ENCODE measurements around the gene LRRC45.

The LRRC45 gene

DNA sequence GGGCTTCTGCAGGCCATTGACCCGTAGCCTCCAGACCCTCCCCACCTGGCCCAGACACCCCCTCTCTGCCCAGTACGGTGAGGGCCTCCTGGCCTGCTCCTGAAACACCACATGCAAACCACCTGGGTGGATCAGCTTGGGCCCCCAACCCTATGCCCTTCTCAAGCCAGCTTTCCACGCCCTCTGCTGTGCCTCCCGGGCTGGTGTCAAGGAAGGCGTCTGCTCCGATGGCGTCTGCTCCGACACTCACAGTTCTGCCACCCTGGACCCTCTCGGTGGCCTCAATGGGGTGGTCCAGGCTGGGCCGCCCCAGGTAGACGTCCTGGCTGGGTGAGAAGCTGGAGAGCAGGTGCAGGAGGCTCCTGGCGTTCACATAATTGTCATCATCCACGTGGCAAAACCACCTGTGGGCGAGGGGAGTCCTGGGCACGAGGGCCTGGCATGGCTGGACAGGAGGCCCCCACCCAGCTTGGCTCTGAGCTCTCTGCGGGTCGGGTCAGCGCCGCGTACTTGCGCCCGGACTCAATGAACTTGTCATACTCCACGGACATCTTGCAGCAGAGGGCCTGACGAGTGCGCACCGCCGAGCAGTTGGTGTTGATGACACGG, 27.2 kb downstream of the LRRC45 start:
- DNase-seq (ENCODE audit: low read depth): no peak
- H3K4me3 ChIP-seq (ENCODE audit: low read depth, low read length): no peak overlapping the region
- TF ChIP-seq, protein P1, sequence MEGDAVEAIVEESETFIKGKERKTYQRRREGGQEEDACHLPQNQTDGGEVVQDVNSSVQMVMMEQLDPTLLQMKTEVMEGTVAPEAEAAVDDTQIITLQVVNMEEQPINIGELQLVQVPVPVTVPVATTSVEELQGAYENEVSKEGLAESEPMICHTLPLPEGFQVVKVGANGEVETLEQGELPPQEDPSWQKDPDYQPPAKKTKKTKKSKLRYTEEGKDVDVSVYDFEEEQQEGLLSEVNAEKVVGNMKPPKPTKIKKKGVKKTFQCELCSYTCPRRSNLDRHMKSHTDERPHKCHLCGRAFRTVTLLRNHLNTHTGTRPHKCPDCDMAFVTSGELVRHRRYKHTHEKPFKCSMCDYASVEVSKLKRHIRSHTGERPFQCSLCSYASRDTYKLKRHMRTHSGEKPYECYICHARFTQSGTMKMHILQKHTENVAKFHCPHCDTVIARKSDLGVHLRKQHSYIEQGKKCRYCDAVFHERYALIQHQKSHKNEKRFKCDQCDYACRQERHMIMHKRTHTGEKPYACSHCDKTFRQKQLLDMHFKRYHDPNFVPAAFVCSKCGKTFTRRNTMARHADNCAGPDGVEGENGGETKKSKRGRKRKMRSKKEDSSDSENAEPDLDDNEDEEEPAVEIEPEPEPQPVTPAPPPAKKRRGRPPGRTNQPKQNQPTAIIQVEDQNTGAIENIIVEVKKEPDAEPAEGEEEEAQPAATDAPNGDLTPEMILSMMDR (IDR thresholded peaks at IDR 0.05; ENCODE audit: insufficient read depth, low read depth, low read length, missing control alignments): no peak

DNA sequence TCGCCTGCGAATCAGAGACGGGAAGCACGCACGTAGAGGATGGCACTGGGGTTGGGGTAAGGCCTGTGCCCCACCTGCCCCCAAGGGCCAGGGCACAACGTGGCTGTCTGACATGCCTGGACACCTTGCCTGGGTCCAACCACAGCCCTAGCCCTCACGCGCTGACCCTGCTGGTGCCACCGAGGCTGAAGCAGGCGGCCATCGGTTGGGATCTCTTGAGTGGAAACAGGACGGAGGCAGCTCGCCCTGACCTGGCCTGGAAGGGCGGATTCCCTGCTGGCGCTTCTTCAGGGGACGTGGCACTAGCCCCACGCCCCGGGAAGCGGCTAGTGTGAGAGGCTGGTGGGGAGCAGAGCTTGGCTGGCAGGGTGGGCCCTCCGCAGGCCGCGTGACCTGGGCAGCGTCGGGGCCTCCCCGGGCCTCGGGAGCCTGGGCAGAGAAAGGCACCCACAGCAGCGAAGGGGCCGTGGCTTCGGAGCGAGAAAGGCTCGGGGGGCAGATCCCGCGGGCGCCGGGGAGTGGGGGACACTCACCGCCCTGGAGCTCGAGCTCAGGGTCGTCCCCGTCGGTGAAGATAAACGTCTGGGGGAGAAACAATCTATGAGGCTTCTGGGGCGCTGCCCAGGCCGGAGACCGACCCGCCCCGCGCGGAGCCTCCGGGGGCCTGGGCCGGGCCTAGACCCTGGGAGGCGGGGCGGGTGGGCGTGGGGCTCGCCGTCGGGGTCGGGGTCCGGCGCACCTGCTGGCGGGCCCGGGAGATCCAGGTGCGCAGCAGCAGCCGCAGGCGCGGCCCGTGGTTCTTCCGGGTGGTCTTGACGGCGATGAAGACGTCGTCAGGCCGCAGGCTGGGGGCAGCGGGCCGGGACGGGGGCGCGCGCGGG, 27.9 kb downstream of the LRRC45 start:
- TF ChIP-seq, protein P1 (IDR thresholded peaks at IDR 0.05; ENCODE audit: insufficient read depth, low read depth, low read length, missing control alignments): no peak
- peak overlapping the region; percentile 65 for H3K4me3 ChIP-seq (ENCODE audit: low read depth, low read length)
- DNase-seq (ENCODE audit: low read depth): no peak

DNA sequence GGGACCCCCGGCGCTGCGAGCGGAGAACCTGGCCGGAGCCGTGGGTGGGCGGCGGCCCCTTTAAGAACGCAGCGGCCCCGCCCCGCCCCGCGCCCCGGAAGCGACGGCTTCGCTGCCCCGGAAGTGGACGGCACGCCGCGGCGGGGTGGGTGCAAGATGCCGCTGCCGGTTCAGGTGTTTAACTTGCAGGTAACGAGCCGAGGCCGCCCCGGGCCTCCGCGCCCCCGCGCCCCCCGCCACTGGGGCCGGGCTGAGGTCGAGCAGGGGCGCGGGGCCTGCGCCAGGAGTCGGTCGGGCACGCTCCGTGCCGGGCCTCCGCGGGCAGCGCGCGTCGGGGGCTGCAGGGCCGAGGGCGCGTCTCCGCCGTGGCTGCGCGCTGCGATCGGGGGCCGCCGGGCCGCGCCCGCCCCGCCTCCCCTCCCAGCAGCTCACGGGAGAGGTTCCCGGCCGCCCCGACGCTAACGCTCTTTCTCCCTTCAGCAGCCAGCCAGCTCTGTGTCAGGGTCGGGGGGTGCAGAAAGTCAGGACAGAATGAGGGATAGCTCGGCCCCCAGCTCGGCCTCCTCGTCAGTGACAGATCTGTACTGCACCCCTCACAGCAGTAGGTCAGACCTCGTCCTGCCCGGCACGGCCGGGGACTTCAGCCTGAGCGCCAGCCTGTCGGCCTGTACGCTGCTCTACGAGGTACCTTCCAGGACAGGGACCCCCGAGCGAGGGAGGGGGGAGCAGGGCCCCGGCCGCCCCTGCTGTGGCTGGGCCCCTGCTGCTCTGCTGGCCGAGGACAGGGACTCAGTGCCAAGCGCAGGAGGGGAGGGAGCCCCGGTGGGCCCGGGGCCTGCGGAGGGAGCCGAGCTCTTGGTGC, 28.9 kb downstream of the LRRC45 start, which contains the start of the genes GPS1 and RFNG:
GPS1 (plus strand) TSS at position 123 of the 862 bp plus-strand sequence; CDS start at position 157, 34 bp downstream.
RFNG (minus strand) TSS at position 36 of the 862 bp plus-strand sequence. CDS start 45 bp downstream, outside the sequence.
- peak; percentile 82 for DNase-seq (ENCODE audit: low read depth)
- TF ChIP-seq, protein P1 (IDR thresholded peaks at IDR 0.05; ENCODE audit: insufficient read depth, low read depth, low read length, missing control alignments): no peak

DNA sequence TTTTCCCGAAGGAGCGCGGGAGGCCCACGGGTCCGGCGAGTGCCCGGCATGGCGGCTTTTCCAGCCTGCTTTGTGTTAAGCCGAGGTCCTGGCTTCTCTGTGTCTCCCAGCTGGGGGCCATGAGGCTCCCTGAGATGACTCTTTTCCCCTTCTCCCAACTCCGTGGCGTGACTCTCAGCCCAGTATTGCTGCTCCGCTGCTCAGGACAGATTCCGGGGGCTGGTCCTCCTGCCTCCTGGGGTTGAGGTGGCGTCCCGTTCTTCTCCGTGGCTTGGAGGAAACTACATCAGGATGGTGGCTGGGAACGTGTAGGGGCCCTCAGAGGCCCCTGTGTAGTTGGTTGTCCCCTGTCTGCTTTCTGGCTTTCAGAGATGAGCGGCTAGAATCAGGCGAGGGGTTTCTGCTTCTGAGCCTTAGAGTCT, 29.5 kb downstream of the LRRC45 start:
- TF ChIP-seq, protein P1 (IDR thresholded peaks at IDR 0.05; ENCODE audit: insufficient read depth, low read depth, low read length, missing control alignments): no peak
- DNase-seq (ENCODE audit: low read depth): no peak
- peak overlapping the region; percentile 80 for H3K4me3 ChIP-seq (ENCODE audit: low read depth, low read length)

More for the DNA sequence above, 28.9 kb downstream of the LRRC45 start, which contains the start of the genes GPS1 and RFNG:
- peak within 1 kb of the TSS; percentile 80 for H3K4me3 ChIP-seq (ENCODE audit: low read depth, low read length)

DNA sequence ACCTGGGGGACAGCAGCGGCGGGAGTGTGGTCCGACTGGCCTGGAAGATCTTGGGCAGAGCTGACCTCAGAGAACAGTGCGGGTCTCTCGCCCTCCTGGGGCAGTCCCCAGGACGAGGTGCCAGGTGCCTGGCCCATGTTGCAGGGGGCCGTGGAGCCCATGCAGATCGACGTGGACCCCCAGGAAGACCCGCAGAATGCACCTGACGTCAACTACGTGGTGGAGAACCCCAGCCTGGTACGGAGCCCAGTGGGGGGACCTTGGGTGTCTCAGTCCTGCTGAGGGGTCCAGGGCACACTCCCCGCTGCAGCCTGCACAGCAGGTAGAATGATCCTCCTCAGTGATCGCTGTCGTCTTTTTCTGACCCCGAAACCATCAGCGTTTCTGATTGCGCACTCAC, 30.0 kb downstream of the LRRC45 start:
- TF ChIP-seq, protein P1 (IDR thresholded peaks at IDR 0.05; ENCODE audit: insufficient read depth, low read depth, low read length, missing control alignments): no peak
- peak overlapping the region; percentile 80 for H3K4me3 ChIP-seq (ENCODE audit: low read depth, low read length)
- DNase-seq (ENCODE audit: low read depth): no peak

DNA sequence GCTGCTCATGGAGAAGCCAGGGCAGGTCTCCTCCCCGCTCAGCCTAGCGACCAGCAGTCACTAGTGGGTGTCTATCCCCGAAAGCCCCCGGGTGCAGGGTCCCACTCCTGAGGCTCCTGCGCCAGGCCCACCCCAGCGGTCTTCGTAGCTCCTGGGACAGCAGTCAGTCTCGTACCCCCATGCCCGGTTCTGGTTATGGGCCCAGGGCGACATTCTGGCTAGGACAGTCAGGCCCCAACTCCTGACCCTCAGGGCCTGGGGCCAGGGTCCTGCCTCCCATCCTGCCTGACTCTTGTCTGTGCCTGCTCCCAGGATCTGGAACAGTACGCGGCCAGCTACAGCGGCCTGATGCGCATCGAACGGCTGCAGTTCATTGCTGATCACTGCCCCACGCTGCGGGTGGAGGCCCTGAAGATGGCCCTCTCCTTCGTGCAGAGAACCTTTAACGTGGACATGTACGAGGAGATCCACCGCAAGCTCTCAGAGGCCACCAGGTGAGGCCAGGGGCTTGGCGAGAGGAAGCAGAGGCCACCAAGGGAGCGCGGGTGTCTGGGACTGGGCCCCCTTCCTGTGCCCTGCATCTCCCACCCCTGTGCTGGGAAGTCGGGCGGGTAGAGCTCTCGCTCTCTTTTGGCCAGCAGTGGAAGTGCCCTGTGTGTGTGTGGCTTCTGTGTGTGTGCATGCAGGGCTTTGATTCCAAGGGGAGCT, 30.6 kb downstream of the LRRC45 start:
- no peak for DNase-seq (ENCODE audit: low read depth)
- H3K4me3 ChIP-seq (ENCODE audit: low read depth, low read length): no peak overlapping the region
- TF ChIP-seq, protein P1 (IDR thresholded peaks at IDR 0.05; ENCODE audit: insufficient read depth, low read depth, low read length, missing control alignments): no peak
